Fibroblast of lung (primary cell): ENCODE measurements around the gene DLX6. TPM values are rescaled to one million over a fixed set of nuclear protein-coding genes. Genes with fewer than 3 reads are reported as not detected.

Experiments
- DNase-seq, 2 donors: peaks; one replicate each; pipeline versions ENCODE4 v3.0.0 to v3.0.0-alpha.2; 2010; ENCODE audit warnings: low read depth in 2 of 2
- H2AFZ ChIP-seq: 2 replicates; pipeline ENCODE4 v1.5.1; 2012; ENCODE audit warnings: low read length, control low read depth, inconsistent platforms
- H3K27ac ChIP-seq: 2 replicates; pipeline ENCODE4 v1.5.1; 2011; ENCODE audit warnings: low read length, control low read depth; ENCODE audit not compliant: insufficient read depth
- H3K27me3 ChIP-seq: 2 replicates; pipeline ENCODE4 v1.5.1; 2011; ENCODE audit warnings: mild to moderate bottlenecking, low read length; ENCODE audit not compliant: control insufficient read depth, insufficient read depth
- H3K36me3 ChIP-seq: 2 replicates; pipeline ENCODE4 v1.5.1; 2011; ENCODE audit warnings: low read length; ENCODE audit not compliant: control insufficient read depth, insufficient read depth
- H3K4me1 ChIP-seq: 2 replicates; pipeline ENCODE4 v1.5.1; 2011; ENCODE audit warnings: low read length; ENCODE audit not compliant: control insufficient read depth, insufficient read depth; ENCODE audit errors: extremely low read depth
- H3K4me2 ChIP-seq: 2 replicates; pipeline ENCODE4 v1.5.1; 2011; ENCODE audit warnings: low read length, control low read depth; ENCODE audit not compliant: insufficient read depth; ENCODE audit errors: extremely low read depth
- H3K4me3 ChIP-seq, 4 experiments: fragments of 200-600 bp in 1 of 4; sonication (generic) in 1 of 4; replicated peaks in 1 of 4; 2 replicates each; pipeline ENCODE4 v1.5.1; 2011 to 2016; ENCODE audit warnings: low read length in 4 of 4, low read depth in 3 of 4, mild to moderate bottlenecking in 3 of 4, control low read depth in 2 of 4, inconsistent platforms in 1 of 4, mixed read lengths in 1 of 4; ENCODE audit not compliant: insufficient read depth in 1 of 4; ENCODE audit errors: control extremely low read depth in 1 of 4
- H3K79me2 ChIP-seq: 2 replicates; pipeline ENCODE4 v1.5.1; 2012; ENCODE audit warnings: mild to moderate bottlenecking, low read length, inconsistent platforms; ENCODE audit not compliant: control insufficient read depth, insufficient read depth
- H3K9ac ChIP-seq: 2 replicates; pipeline ENCODE4 v1.5.1; 2011; ENCODE audit warnings: mild to moderate bottlenecking, low read length, control low read depth; ENCODE audit not compliant: insufficient read depth
- H3K9me3 ChIP-seq: 2 replicates; pipeline ENCODE4 v1.5.1; 2012; ENCODE audit warnings: low read depth, low read length; ENCODE audit not compliant: control insufficient read depth, insufficient read depth
- H4K20me1 ChIP-seq: 2 replicates; pipeline ENCODE4 v1.5.1; 2011; ENCODE audit warnings: low read length; ENCODE audit not compliant: control insufficient read depth, insufficient read depth; ENCODE audit errors: extremely low read depth
- CTCF ChIP-seq, 2 donors: IDR thresholded peaks in 1 of 2; conservative IDR thresholded peaks in 1 of 2; 1 replicate in 1 of 2; 2 replicates in 1 of 2; pipeline ENCODE4 v1.5.1; 2011 to 2012; ENCODE audit warnings: low read length in 2 of 2, control low read depth in 1 of 2, inconsistent platforms in 1 of 2, low read depth in 1 of 2, mild to moderate bottlenecking in 1 of 2
- EZH2 ChIP-seq: IDR thresholded peaks from 2 replicates; pipeline ENCODE4 v1.5.1; 2012; ENCODE audit warnings: low read length, control low read depth, mild to moderate bottlenecking; ENCODE audit errors: missing control alignments
- polyA plus RNA-seq, 2 donors: library from polyadenylated mRNA; depleted of rRNA in 1 of 2; stranded (reverse) in 1 of 2; unstranded in 1 of 2; fragments of >200 nt; gene quantifications; 2 replicates each; pipeline ENCODE4 v1.2.1, GENCODE V29; 2011 to 2012; ENCODE audit warnings: missing spikeins in 1 of 2
- total RNA-seq: library from RNA; depleted of rRNA; stranded (reverse); fragments of >200 nt; gene quantifications from 2 replicates; pipeline ENCODE4 v1.2.1, GENCODE V29; 2014

DLX6 gene
- total and polyA plus RNA-seq, 2 donors (not counting 1 experiment from before 2014, with no cell fraction given), result under 0.01 TPM; not detected in 1

GRCh38 chr7:96968981-96969380, 36.4 kb upstream of the DLX6 start:
- Histone ChIP-seq H3K9ac (no peak overlapping the region), H2AFZ (no peak overlapping the region), H3K36me3 (no peaks in the 10 kb centered on the region), H3K4me3 (no peak overlapping the region), H3K4me1 (no peaks in the 10 kb centered on the region), H3K4me2 (no peak overlapping the region), H3K79me2 (no peaks in the 10 kb centered on the region), H3K9me3 (no peaks in the 10 kb centered on the region), H3K27me3 (no peaks in the 10 kb centered on the region), H3K27ac (no peak overlapping the region), H4K20me1 (no peaks in the 10 kb centered on the region)
- peak in 1 of 2 donors; percentile 1 for DNase-seq
- TF ChIP-seq CTCF (conservative IDR thresholded peaks at IDR 0.05 in 1 of 2, IDR thresholded peaks at IDR 0.05 in 1 of 2; ENCODE audit: low read depth in 1 of 2, low read length in 2 of 2) (no peak), EZH2 (no peak)

- Histone ChIP-seq H4K20me1 (no peaks in the 10 kb centered on the region), H3K36me3 (no peaks in the 10 kb centered on the region), H3K27me3 (no peaks in the 10 kb centered on the region), H3K27ac (no peak overlapping the region), H3K4me1 (no peaks in the 10 kb centered on the region), H3K9ac (no peak overlapping the region), H3K4me2 (no peak overlapping the region), H3K4me3 (no peak overlapping the region), H2AFZ (no peak overlapping the region), H3K9me3 (no peaks in the 10 kb centered on the region), H3K79me2 (no peaks in the 10 kb centered on the region)
- DNase-seq, result no peak
- TF ChIP-seq EZH2, result no peak
- TF ChIP-seq CTCF (conservative IDR thresholded peaks at IDR 0.05 in 1 of 2, IDR thresholded peaks at IDR 0.05 in 1 of 2; ENCODE audit: low read depth in 1 of 2, low read length in 2 of 2), result no peak
These were observed 34.6 kb upstream of the DLX6 start for GRCh38 chr7:96970739-96971138.

GRCh38 chr7:96973986-96974385, 31.4 kb upstream of the DLX6 start:
- no peaks in the 10 kb centered on the region for H3K9me3 ChIP-seq
- no peak overlapping the region for H3K9ac ChIP-seq
- H3K79me2 ChIP-seq, result no peaks in the 10 kb centered on the region
- no peaks in the 10 kb centered on the region for H3K27me3 ChIP-seq
- no peaks in the 10 kb centered on the region for H3K4me1 ChIP-seq
- no peak overlapping the region for H3K4me2 ChIP-seq
- no peak overlapping the region for H3K27ac ChIP-seq
- H3K36me3 ChIP-seq, result no peaks in the 10 kb centered on the region
- H2AFZ ChIP-seq, result no peak overlapping the region
- peak in 1 of 2 donors; percentile 61 for DNase-seq
- no peaks in the 10 kb centered on the region for H4K20me1 ChIP-seq
- no peak for TF ChIP-seq EZH2
- TF ChIP-seq CTCF (conservative IDR thresholded peaks at IDR 0.05 in 1 of 2, IDR thresholded peaks at IDR 0.05 in 1 of 2; ENCODE audit: low read depth in 1 of 2, low read length in 2 of 2), result no peak
- H3K4me3 ChIP-seq, result no peak overlapping the region
